HL-60 (cell line): Measurements from ENCODE around the gene DHDH.

Source experiments
- DNase-seq, 2 experiments: peaks; one replicate each; pipeline ENCODE4 v3.0.0-alpha.2; 2010 to 2020; ENCODE audit warnings: low read depth in 1 of 2, low spot score in 1 of 2
- H3K27ac ChIP-seq: fragments of 250-450 bp; sonication (Bioruptor Pico); replicated peaks from 2 replicates; pipeline ENCODE4 v1.5.1; 2020; ENCODE audit warnings: mild to moderate bottlenecking, moderate library complexity
- H3K27me3 ChIP-seq: fragments of 250-450 bp; sonication (Bioruptor Pico); 2 replicates; pipeline ENCODE4 v1.5.1; 2021; ENCODE audit warnings: mild to moderate bottlenecking, moderate library complexity; ENCODE audit not compliant: insufficient read depth, poor library complexity, severe bottlenecking
- H3K4me3 ChIP-seq: replicated peaks from 2 replicates; pipeline ENCODE4 v1.5.1; 2011; ENCODE audit warnings: mild to moderate bottlenecking, control low read depth, low read length; ENCODE audit not compliant: insufficient read depth
- GABPA ChIP-seq: IDR thresholded peaks from 2 replicates; pipeline ENCODE4 v1.6.1; 2012; ENCODE audit warnings: low read depth
- POLR2AphosphoS5 ChIP-seq: IDR thresholded peaks from 2 replicates; pipeline ENCODE4 v1.6.1; 2012; ENCODE audit warnings: low read depth
- SPI1 ChIP-seq: IDR thresholded peaks from 2 replicates; pipeline ENCODE4 v1.6.1; 2012; ENCODE audit warnings: low read depth, mild to moderate bottlenecking, borderline replicate concordance
- TF ChIP-seq, protein P1 (sequence below): IDR thresholded peaks from 2 replicates; pipeline ENCODE4 v1.6.1; 2012; ENCODE audit warnings: low read depth; ENCODE audit not compliant: insufficient replicate concordance
- TF ChIP-seq, protein P2 (sequence below): IDR thresholded peaks from one replicate; pipeline ENCODE4 v1.5.1; 2011; ENCODE audit warnings: low read length, control low read depth, inconsistent platforms; ENCODE audit not compliant: insufficient read depth

DHDH gene

DNA sequence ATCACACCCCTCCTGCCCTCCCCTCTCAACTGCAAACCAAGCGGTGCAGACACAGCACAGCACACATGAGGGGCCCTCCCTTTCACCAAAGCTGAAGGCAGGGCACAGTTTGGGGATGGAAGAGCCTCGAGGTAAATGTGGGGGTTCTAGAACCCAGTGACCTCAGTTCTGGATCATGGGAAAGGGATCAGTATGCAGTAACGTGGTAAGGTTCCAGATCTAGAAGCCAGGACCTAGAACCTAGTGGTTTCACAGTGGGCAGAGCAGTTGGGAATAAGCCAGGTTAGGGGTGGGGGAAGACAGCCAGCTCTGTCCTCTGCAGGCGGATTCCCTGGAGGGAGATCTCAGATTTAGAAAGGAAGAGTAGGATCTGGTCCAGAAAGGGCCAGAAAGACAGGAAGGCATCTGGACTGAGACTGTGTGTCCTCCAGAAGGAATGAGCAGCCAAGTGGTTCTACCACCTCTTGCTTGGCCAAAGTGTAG, 34.7 kb downstream of the DHDH start:
- H3K4me3 ChIP-seq = no peak overlapping the region
- TF ChIP-seq POLR2AphosphoS5 (no peak), GABPA (no peak), SPI1 (no peak)
- TF ChIP-seq, protein P1, sequence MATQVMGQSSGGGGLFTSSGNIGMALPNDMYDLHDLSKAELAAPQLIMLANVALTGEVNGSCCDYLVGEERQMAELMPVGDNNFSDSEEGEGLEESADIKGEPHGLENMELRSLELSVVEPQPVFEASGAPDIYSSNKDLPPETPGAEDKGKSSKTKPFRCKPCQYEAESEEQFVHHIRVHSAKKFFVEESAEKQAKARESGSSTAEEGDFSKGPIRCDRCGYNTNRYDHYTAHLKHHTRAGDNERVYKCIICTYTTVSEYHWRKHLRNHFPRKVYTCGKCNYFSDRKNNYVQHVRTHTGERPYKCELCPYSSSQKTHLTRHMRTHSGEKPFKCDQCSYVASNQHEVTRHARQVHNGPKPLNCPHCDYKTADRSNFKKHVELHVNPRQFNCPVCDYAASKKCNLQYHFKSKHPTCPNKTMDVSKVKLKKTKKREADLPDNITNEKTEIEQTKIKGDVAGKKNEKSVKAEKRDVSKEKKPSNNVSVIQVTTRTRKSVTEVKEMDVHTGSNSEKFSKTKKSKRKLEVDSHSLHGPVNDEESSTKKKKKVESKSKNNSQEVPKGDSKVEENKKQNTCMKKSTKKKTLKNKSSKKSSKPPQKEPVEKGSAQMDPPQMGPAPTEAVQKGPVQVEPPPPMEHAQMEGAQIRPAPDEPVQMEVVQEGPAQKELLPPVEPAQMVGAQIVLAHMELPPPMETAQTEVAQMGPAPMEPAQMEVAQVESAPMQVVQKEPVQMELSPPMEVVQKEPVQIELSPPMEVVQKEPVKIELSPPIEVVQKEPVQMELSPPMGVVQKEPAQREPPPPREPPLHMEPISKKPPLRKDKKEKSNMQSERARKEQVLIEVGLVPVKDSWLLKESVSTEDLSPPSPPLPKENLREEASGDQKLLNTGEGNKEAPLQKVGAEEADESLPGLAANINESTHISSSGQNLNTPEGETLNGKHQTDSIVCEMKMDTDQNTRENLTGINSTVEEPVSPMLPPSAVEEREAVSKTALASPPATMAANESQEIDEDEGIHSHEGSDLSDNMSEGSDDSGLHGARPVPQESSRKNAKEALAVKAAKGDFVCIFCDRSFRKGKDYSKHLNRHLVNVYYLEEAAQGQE = no peak
- TF ChIP-seq, protein P2, sequence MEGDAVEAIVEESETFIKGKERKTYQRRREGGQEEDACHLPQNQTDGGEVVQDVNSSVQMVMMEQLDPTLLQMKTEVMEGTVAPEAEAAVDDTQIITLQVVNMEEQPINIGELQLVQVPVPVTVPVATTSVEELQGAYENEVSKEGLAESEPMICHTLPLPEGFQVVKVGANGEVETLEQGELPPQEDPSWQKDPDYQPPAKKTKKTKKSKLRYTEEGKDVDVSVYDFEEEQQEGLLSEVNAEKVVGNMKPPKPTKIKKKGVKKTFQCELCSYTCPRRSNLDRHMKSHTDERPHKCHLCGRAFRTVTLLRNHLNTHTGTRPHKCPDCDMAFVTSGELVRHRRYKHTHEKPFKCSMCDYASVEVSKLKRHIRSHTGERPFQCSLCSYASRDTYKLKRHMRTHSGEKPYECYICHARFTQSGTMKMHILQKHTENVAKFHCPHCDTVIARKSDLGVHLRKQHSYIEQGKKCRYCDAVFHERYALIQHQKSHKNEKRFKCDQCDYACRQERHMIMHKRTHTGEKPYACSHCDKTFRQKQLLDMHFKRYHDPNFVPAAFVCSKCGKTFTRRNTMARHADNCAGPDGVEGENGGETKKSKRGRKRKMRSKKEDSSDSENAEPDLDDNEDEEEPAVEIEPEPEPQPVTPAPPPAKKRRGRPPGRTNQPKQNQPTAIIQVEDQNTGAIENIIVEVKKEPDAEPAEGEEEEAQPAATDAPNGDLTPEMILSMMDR = no peak
- no peak for DNase-seq

DNA sequence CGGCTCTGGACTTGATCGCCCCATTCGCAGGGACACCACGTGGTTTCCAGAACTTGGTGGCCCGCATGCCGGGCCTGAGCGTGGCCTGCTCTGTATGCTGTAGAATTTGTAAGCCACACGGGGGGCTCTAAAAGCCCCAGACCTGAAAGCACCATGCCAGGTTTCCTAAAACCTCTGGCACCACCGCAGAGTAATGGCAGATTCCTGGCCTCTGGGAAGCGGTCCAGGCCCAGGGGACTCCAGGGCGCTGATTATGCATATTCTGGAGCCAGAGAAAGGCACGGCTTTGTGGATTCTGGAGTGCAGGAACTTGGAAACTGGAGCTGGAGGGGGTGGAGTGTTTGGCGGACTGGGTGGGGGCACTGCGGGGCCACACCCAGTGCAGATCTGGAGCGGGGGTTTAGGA, 35.3 kb downstream of the DHDH start:
- Histone ChIP-seq H3K27ac (no peak overlapping the region), H3K4me3 (no peak overlapping the region)

More for the DNA sequence above, 34.7 kb downstream of the DHDH start:
- Histone ChIP-seq H3K27me3 (no peaks in the 10 kb centered on the region), H3K27ac (peak overlapping the region; percentile 91)

DNA sequence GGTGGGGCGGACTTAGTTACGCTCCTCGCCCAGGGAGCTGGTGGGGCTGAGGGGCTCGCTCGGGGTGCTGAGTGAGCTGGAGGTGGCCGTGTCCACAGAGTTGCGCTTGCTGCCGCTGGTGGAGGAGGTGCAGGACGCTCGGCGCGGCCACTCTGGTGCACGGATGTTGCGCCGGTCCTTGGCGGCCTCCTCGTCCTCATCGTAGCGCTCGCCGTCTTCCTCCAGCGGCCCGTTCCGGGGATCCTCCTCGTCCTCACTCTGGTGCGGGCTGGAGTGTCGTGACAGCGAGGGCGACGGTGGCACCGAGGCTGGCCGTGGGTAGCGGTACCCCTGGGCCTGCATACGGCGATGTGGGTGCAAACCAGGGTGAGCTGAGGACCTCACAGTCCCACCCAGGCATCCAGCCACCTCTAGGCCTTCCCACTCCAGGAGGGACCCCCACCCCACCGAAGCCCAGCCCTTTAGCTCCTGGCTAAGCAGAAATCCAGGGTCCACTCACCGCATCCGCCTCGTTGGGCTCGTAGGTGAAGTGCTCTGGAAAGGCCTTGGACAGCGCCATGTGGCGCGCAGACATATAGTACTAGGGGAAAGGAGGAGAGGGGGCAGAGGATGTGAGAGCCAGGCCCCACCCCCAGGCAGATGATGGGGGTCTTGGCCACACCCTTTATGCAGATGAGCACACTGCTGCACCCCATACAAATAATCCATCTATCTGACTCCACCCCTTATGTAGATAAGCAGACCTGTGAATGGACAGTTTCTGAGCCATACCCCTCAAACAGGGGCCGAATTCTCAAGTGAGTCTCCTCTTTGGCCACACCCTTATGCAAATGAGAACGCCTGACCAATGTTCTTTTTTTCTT, 36.0 kb downstream of the DHDH start:
- TF ChIP-seq, protein P2 = no peak
- TF ChIP-seq SPI1 = no peak
- TF ChIP-seq POLR2AphosphoS5 = no peak
- TF ChIP-seq, protein P1 = no peak
- no peak for TF ChIP-seq GABPA
- no peak for DNase-seq
- Histone ChIP-seq H3K27ac (no peak overlapping the region), H3K4me3 (no peak overlapping the region), H3K27me3 (no peaks in the 10 kb centered on the region)

More for the DNA sequence above, 35.3 kb downstream of the DHDH start:
- H3K27me3 ChIP-seq = no peaks in the 10 kb centered on the region
- DNase-seq = no peak
- TF ChIP-seq, protein P2 = no peak
- TF ChIP-seq SPI1 = no peak
- no peak for TF ChIP-seq GABPA
- TF ChIP-seq POLR2AphosphoS5 = no peak
- TF ChIP-seq, protein P1 = no peak
